GM23338 (cell line): ENCODE results near the gene PHLPP2. TPM values are rescaled to one million over a fixed set of nuclear protein-coding genes. Genes with fewer than 3 reads are reported as not detected.

ENCODE experiments used
- ATAC-seq: fragments of 200-7000 bp; cut with Tn5 transposase; 3 replicates; pipeline ENCODE4 v1.9.1; 2020
- DNase-seq: peaks from one replicate; pipeline ENCODE4 v3.0.0-alpha.2; 2015; ENCODE audit warnings: low spot score
- H2AFZ ChIP-seq: fragments of 200-600 bp; sonication (generic); 2 replicates; pipeline ENCODE4 v1.8.0; 2016; ENCODE audit warnings: antibody characterized with exemption, mild to moderate bottlenecking, moderate library complexity
- H3F3A ChIP-seq: fragments of 200-600 bp; sonication (generic); replicated peaks from 2 replicates; pipeline ENCODE4 v1.8.0; 2017; ENCODE audit warnings: antibody characterized with exemption, mixed run types, low read depth
- H3K27ac ChIP-seq: fragments of 200-600 bp; sonication (generic); 2 replicates; pipeline ENCODE4 v1.6.1; 2016; ENCODE audit warnings: low read depth
- H3K27me3 ChIP-seq: fragments of 200-600 bp; sonication (generic); 2 replicates; pipeline ENCODE4 v1.8.0; 2016; ENCODE audit warnings: mild to moderate bottlenecking, mixed run types, moderate library complexity; ENCODE audit not compliant: insufficient read depth
- H3K36me3 ChIP-seq: fragments of 200-600 bp; sonication (generic); 2 replicates; pipeline ENCODE4 v1.8.0; 2016; ENCODE audit warnings: mild to moderate bottlenecking; ENCODE audit not compliant: insufficient read depth
- H3K4me1 ChIP-seq: fragments of 200-600 bp; sonication (generic); 2 replicates; pipeline ENCODE4 v1.8.0; 2016; ENCODE audit warnings: mild to moderate bottlenecking, moderate library complexity; ENCODE audit not compliant: insufficient read depth
- H3K4me2 ChIP-seq: fragments of 200-600 bp; sonication (generic); 2 replicates; pipeline ENCODE4 v1.7.1; 2017; ENCODE audit warnings: mixed run types
- H3K4me3 ChIP-seq: fragments of 200-600 bp; sonication (generic); 2 replicates; pipeline ENCODE4 v1.6.1; 2016; ENCODE audit warnings: mixed run types
- H3K79me2 ChIP-seq: fragments of 200-600 bp; sonication (generic); replicated peaks from 2 replicates; pipeline ENCODE4 v1.8.0; 2017; ENCODE audit warnings: mild to moderate bottlenecking; ENCODE audit not compliant: insufficient read depth
- H3K9me2 ChIP-seq: fragments of 200-600 bp; sonication (generic); 2 replicates; pipeline ENCODE4 v1.8.0; 2017; ENCODE audit not compliant: insufficient read depth
- H4K20me1 ChIP-seq: fragments of 200-600 bp; sonication (generic); replicated peaks from 2 replicates; pipeline ENCODE4 v1.8.0; 2017; ENCODE audit warnings: mild to moderate bottlenecking; ENCODE audit not compliant: insufficient read depth
- H3K27ac Mint-ChIP-seq: 2 replicates; pipeline ENCODE4 v1.8.0; 2020; ENCODE audit warnings: inconsistent platforms, mild to moderate bottlenecking, moderate library complexity, mixed read lengths
- H3K27me3 Mint-ChIP-seq: 3 replicates; pipeline ENCODE4 v1.8.0; 2022; ENCODE audit warnings: low read depth, mild to moderate bottlenecking, moderate library complexity, mixed read lengths, inconsistent platforms; ENCODE audit not compliant: insufficient read depth, poor library complexity
- H3K36me3 Mint-ChIP-seq: 3 replicates; pipeline ENCODE4 v1.8.0; 2021; ENCODE audit warnings: low read depth, mild to moderate bottlenecking, inconsistent platforms, moderate library complexity, mixed read lengths
- H3K4me1 Mint-ChIP-seq: 3 replicates; pipeline ENCODE4 v1.8.0; 2020; ENCODE audit warnings: mild to moderate bottlenecking, inconsistent platforms, mixed read lengths
- H3K4me3 Mint-ChIP-seq: 3 replicates; pipeline ENCODE4 v1.8.0; 2021; ENCODE audit warnings: moderate library complexity, mild to moderate bottlenecking, inconsistent platforms, mixed read lengths
- H3K9me3 Mint-ChIP-seq: 3 replicates; pipeline ENCODE4 v1.8.0; 2020; ENCODE audit warnings: moderate library complexity, mild to moderate bottlenecking, inconsistent platforms, mixed read lengths
- CREB1 ChIP-seq: fragments of 250-450 bp; sonication (Bioruptor Pico); IDR thresholded peaks from 2 replicates; pipeline ENCODE4 v1.5.0; 2020; ENCODE audit warnings: low read depth, mild to moderate bottlenecking, moderate library complexity
- CTCF ChIP-seq, 2 experiments: fragments of 200-600 bp in 1 of 2; sonication (generic) in 1 of 2; conservative IDR thresholded peaks; 2 replicates each; pipeline versions ENCODE4 v1.5.1 to v1.6.1; 2016 to 2017; ENCODE audit warnings: antibody characterized with exemption in 2 of 2, low read depth in 2 of 2, mild to moderate bottlenecking in 2 of 2, moderate library complexity in 1 of 2
- EZH2 ChIP-seq: fragments of 200-600 bp; sonication (generic); IDR thresholded peaks from one replicate; pipeline ENCODE4 v1.8.0; 2017; ENCODE audit warnings: antibody characterized with exemption, mild to moderate bottlenecking, low read depth; ENCODE audit not compliant: unreplicated experiment
- JUNB ChIP-seq: IDR thresholded peaks from one replicate; pipeline ENCODE4 v1.6.1; 2016; ENCODE audit warnings: antibody characterized with exemption; ENCODE audit not compliant: unreplicated experiment
- NANOG ChIP-seq: IDR thresholded peaks from 2 replicates; pipeline ENCODE4 v1.6.1; 2016; ENCODE audit warnings: antibody characterized with exemption, borderline replicate concordance
- STAT1 ChIP-seq: IDR thresholded peaks from one replicate; pipeline ENCODE4 v1.6.1; 2016; ENCODE audit warnings: antibody characterized with exemption; ENCODE audit not compliant: unreplicated experiment
- ZNF114 ChIP-seq: fragments of 250-450 bp; sonication (Bioruptor Pico); IDR thresholded peaks from 2 replicates; pipeline ENCODE4 v1.5.0; 2020; ENCODE audit warnings: mild to moderate bottlenecking, moderate library complexity
- ZNF331 ChIP-seq: fragments of 250-450 bp; sonication (Bioruptor Pico); IDR thresholded peaks from 2 replicates; pipeline ENCODE4 v1.5.0; 2020; ENCODE audit warnings: low read depth, mild to moderate bottlenecking, moderate library complexity
- polyA plus RNA-seq: library from polyadenylated mRNA; unstranded; fragments of >200 nt; fragmentation: Nextera tagmentation; extraction: Ambion mirVana; gene quantifications from 2 replicates; pipeline ENCODE4 v1.2.1, GENCODE V29; 2016
- total RNA-seq: library from RNA; depleted of rRNA; stranded (reverse); fragments of >200 nt; shearing (Covaris generic); gene quantifications from 2 replicates; pipeline ENCODE4 v1.2.3, GENCODE V29; 2014
- TF ChIP-seq, protein P1 (sequence below): IDR thresholded peaks from 2 replicates; pipeline ENCODE4 v1.6.1; 2016; ENCODE audit warnings: antibody characterized with exemption
- TF ChIP-seq, protein P2 (sequence below): fragments of 250-450 bp; sonication (Bioruptor Pico); IDR thresholded peaks from 2 replicates; pipeline ENCODE4 v1.5.0; 2020; ENCODE audit warnings: mild to moderate bottlenecking, moderate library complexity
- TF ChIP-seq, protein P3 (sequence below): IDR thresholded peaks from one replicate; pipeline ENCODE4 v1.6.1; 2018; ENCODE audit warnings: antibody characterized with exemption; ENCODE audit not compliant: unreplicated experiment

Gene PHLPP2
- total and polyA plus RNA-seq, 2 experiments from 2014 or later, result 4.2 to 20.5 TPM

DNA sequence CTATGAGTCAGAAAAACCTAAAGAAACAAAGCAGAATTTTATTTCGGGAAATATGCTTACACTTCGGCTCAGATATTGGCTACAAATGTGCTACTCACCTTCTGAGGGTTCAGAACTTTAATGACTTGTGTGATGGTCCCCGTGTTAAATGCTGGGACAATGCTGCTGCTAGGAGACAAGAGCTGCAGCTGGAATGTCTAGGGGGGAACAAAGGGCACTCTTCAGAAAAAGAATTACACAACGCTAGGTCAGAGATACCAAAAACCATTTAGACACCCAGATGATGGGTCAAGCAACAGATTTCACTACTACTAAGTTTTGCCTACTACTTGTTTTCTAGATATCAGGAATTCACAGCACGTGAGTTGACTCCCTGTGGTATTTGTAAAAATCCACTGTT lies 10.0 kb upstream of the PHLPP2 start (continued):
- TF ChIP-seq, protein P1, sequence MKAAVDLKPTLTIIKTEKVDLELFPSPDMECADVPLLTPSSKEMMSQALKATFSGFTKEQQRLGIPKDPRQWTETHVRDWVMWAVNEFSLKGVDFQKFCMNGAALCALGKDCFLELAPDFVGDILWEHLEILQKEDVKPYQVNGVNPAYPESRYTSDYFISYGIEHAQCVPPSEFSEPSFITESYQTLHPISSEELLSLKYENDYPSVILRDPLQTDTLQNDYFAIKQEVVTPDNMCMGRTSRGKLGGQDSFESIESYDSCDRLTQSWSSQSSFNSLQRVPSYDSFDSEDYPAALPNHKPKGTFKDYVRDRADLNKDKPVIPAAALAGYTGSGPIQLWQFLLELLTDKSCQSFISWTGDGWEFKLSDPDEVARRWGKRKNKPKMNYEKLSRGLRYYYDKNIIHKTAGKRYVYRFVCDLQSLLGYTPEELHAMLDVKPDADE, result no peak
- TF ChIP-seq CREB1 (CRISPR knock-in tag), result no peak

DNA sequence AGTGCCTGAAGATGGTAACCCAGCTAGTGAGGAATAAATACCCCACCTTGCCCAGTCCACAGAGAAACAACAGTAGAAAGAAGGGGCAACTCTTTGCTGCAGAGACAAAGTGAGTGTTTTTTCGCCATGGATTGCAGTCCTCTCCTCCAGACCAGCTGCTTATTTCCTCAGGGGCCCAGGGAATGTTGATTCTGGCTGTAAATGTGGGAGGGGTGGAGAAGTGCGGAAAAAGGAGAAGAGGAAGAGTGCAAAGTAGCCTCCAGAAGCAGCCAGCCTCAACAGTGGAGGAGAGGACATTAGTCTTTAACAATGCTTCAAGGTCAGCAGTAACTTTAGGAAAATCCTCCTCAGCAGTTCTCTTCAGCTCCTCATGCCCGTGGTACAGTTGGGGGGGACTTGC lies 8.1 kb upstream of the PHLPP2 start:
- H3K4me1 Mint-ChIP-seq, result peaks cover 7% of the 10 kb centered on the region; the same call in 2 of the 3 replicates
- DNase-seq (no peak), ATAC-seq (no peak)
- Histone ChIP-seq H3K4me3 (no peak overlapping the region), H2AFZ (no peak overlapping the region), H3K4me2 (no peak overlapping the region), H3F3A (no peaks in the 10 kb centered on the region), H3K36me3 (peaks cover 21% of the 10 kb centered on the region), H3K4me1 (no peaks in the 10 kb centered on the region; the same call in none of the 2 replicates), H3K79me2 (no peaks in the 10 kb centered on the region), H3K27me3 (no peaks in the 10 kb centered on the region), H3K27ac (no peak overlapping the region), H3K9me2 (no peaks in the 10 kb centered on the region), H4K20me1 (no peaks in the 10 kb centered on the region; the same call in 1 of the 2 replicates)
- peaks cover 30% of the 10 kb centered on the region for H3K36me3 Mint-ChIP-seq
- H3K27ac Mint-ChIP-seq, result no peak overlapping the region
- no peaks in the 10 kb centered on the region for H3K27me3 Mint-ChIP-seq
- no peaks in the 10 kb centered on the region for H3K9me3 Mint-ChIP-seq
- no peak overlapping the region for H3K4me3 Mint-ChIP-seq
- TF ChIP-seq JUNB, result no peak
- no peak for TF ChIP-seq CTCF (conservative IDR thresholded peaks at IDR 0.05; ENCODE audit: low read depth in 2 of 2)
- TF ChIP-seq, protein P1, result no peak
- TF ChIP-seq ZNF331 (CRISPR knock-in tag), result no peak
- TF ChIP-seq ZNF114 (CRISPR knock-in tag), result no peak
- TF ChIP-seq CREB1 (CRISPR knock-in tag), result no peak
- TF ChIP-seq, protein P2, sequence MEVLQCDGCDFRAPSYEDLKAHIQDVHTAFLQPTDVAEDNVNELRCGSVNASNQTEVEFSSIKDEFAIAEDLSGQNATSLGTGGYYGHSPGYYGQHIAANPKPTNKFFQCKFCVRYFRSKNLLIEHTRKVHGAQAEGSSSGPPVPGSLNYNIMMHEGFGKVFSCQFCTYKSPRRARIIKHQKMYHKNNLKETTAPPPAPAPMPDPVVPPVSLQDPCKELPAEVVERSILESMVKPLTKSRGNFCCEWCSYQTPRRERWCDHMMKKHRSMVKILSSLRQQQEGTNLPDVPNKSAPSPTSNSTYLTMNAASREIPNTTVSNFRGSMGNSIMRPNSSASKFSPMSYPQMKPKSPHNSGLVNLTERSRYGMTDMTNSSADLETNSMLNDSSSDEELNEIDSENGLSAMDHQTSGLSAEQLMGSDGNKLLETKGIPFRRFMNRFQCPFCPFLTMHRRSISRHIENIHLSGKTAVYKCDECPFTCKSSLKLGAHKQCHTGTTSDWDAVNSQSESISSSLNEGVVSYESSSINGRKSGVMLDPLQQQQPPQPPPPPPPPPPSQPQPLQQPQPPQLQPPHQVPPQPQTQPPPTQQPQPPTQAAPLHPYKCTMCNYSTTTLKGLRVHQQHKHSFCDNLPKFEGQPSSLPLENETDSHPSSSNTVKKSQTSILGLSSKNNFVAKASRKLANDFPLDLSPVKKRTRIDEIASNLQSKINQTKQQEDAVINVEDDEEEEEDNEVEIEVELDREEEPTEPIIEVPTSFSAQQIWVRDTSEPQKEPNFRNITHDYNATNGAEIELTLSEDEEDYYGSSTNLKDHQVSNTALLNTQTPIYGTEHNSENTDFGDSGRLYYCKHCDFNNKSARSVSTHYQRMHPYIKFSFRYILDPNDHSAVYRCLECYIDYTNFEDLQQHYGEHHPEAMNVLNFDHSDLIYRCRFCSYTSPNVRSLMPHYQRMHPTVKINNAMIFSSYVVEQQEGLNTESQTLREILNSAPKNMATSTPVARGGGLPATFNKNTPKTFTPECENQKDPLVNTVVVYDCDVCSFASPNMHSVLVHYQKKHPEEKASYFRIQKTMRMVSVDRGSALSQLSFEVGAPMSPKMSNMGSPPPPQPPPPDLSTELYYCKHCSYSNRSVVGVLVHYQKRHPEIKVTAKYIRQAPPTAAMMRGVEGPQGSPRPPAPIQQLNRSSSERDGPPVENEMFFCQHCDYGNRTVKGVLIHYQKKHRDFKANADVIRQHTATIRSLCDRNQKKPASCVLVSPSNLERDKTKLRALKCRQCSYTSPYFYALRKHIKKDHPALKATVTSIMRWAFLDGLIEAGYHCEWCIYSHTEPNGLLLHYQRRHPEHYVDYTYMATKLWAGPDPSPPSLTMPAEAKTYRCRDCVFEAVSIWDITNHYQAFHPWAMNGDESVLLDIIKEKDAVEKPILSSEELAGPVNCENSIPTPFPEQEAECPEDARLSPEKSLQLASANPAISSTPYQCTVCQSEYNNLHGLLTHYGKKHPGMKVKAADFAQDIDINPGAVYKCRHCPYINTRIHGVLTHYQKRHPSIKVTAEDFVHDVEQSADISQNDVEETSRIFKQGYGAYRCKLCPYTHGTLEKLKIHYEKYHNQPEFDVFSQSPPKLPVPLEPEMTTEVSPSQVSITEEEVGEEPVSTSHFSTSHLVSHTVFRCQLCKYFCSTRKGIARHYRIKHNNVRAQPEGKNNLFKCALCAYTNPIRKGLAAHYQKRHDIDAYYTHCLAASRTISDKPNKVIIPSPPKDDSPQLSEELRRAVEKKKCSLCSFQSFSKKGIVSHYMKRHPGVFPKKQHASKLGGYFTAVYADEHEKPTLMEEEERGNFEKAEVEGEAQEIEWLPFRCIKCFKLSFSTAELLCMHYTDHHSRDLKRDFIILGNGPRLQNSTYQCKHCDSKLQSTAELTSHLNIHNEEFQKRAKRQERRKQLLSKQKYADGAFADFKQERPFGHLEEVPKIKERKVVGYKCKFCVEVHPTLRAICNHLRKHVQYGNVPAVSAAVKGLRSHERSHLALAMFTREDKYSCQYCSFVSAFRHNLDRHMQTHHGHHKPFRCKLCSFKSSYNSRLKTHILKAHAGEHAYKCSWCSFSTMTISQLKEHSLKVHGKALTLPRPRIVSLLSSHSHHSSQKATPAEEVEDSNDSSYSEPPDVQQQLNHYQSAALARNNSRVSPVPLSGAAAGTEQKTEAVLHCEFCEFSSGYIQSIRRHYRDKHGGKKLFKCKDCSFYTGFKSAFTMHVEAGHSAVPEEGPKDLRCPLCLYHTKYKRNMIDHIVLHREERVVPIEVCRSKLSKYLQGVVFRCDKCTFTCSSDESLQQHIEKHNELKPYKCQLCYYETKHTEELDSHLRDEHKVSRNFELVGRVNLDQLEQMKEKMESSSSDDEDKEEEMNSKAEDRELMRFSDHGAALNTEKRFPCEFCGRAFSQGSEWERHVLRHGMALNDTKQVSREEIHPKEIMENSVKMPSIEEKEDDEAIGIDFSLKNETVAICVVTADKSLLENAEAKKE, result no peak
- TF ChIP-seq STAT1, result no peak
- TF ChIP-seq NANOG, result no peak
- TF ChIP-seq EZH2, result no peak
- TF ChIP-seq, protein P3, sequence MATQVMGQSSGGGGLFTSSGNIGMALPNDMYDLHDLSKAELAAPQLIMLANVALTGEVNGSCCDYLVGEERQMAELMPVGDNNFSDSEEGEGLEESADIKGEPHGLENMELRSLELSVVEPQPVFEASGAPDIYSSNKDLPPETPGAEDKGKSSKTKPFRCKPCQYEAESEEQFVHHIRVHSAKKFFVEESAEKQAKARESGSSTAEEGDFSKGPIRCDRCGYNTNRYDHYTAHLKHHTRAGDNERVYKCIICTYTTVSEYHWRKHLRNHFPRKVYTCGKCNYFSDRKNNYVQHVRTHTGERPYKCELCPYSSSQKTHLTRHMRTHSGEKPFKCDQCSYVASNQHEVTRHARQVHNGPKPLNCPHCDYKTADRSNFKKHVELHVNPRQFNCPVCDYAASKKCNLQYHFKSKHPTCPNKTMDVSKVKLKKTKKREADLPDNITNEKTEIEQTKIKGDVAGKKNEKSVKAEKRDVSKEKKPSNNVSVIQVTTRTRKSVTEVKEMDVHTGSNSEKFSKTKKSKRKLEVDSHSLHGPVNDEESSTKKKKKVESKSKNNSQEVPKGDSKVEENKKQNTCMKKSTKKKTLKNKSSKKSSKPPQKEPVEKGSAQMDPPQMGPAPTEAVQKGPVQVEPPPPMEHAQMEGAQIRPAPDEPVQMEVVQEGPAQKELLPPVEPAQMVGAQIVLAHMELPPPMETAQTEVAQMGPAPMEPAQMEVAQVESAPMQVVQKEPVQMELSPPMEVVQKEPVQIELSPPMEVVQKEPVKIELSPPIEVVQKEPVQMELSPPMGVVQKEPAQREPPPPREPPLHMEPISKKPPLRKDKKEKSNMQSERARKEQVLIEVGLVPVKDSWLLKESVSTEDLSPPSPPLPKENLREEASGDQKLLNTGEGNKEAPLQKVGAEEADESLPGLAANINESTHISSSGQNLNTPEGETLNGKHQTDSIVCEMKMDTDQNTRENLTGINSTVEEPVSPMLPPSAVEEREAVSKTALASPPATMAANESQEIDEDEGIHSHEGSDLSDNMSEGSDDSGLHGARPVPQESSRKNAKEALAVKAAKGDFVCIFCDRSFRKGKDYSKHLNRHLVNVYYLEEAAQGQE, result no peak
